Transverse colon (tissue), 4 donors: ENCODE measurements around the gene CADPS2. TPM values are rescaled to one million over a fixed set of nuclear protein-coding genes. Genes with fewer than 3 reads are reported as not detected.

Experiments used
- DNase-seq: peaks from one replicate; pipeline ENCODE4 v3.0.0-alpha.2; 2019
- H3K27ac ChIP-seq, 4 donors: fragments of 200-600 bp; sonication (generic); 2 replicates each; pipeline ENCODE4 v1.5.1; 2016 to 2018; ENCODE audit warnings: inconsistent platforms in 4 of 4
- H3K27me3 ChIP-seq: fragments of 200-600 bp; sonication (generic); 2 replicates; pipeline ENCODE4 v1.5.1; 2017; ENCODE audit warnings: inconsistent platforms
- H3K36me3 ChIP-seq, 4 donors: fragments of 200-600 bp; sonication (generic); 2 replicates each; pipeline ENCODE4 v1.5.1; 2017 to 2019; ENCODE audit warnings: inconsistent platforms in 4 of 4
- H3K4me1 ChIP-seq, 4 donors: fragments of 200-600 bp; sonication (generic); 2 replicates each; pipeline ENCODE4 v1.5.1; 2017 to 2020; ENCODE audit warnings: inconsistent platforms in 4 of 4
- H3K4me3 ChIP-seq, 4 donors: fragments of 200-600 bp; sonication (generic); 1 replicate in 1 of 4; 2 replicates in 3 of 4; pipeline versions ENCODE4 v1.5.1 to v1.6.1; 2017 to 2019; ENCODE audit warnings: inconsistent platforms in 4 of 4
- H3K9me3 ChIP-seq, 2 donors: fragments of 200-600 bp; sonication (generic); 2 replicates each; pipeline ENCODE4 v1.5.1; 2017 to 2019; ENCODE audit warnings: inconsistent platforms in 2 of 2
- EP300 ChIP-seq: sonication (generic); formaldehyde crosslinking; IDR thresholded peaks from one replicate; pipeline ENCODE4 v1.6.1; 2017; ENCODE audit warnings: antibody characterized with exemption, low read depth
- POLR2A ChIP-seq: fragments of 450-650 bp; IDR thresholded peaks from one replicate; pipeline ENCODE4 v1.6.1; 2016; ENCODE audit warnings: antibody characterized with exemption, mild to moderate bottlenecking, moderate library complexity
- POLR2AphosphoS5 ChIP-seq, 3 donors: sonication (generic); formaldehyde crosslinking; IDR thresholded peaks; one replicate each; pipeline ENCODE4 v1.6.1; 2016; ENCODE audit warnings: antibody characterized with exemption in 3 of 3
- WGBS, 2 donors: methylation state at CpG; one replicate each; pipeline ENCODE4 v1.1.5; 2018; ENCODE audit warnings: low coverage in 1 of 2; 5-methylcytosine and 5-hydroxymethylcytosine counted together
- in situ Hi-C, 4 donors: fragments of 200-750 bp; cut with MboI; loops; one replicate each; pipeline versions ENCODE4 v1.15.0 to v1.15.1; 2017; ENCODE audit warnings: low sequenced_read_pairs in 3 of 4, low pct_ligation_motif_present in 1 of 4, low pct_unique_long_range_greater_than_20kb in 1 of 4
- intact Hi-C: fragments of 100-400 bp; cut with DNase I; formaldehyde crosslinking; loops from one replicate; pipeline ENCODE4 v1.15.1; 2023; ENCODE audit warnings: low total_unique reads
- total RNA-seq, 4 donors: library from RNA; depleted of rRNA; stranded (reverse); fragments of >200 nt; gene quantifications; one replicate each; pipeline ENCODE4 v1.1.0, GENCODE V29; 2016
- TF ChIP-seq, protein P1 (sequence below), 5 experiments: fragments of 200-600 bp in 3 of 5; fragments of 450-650 bp in 2 of 5; sonication (generic) in 3 of 5; IDR thresholded peaks; 1 replicate in 2 of 5; 2 replicates in 3 of 5; pipeline ENCODE4 v1.5.1; 2016 to 2017; ENCODE audit warnings: antibody characterized with exemption in 5 of 5, inconsistent platforms in 3 of 5, mild to moderate bottlenecking in 2 of 5, moderate library complexity in 1 of 5

The CADPS2 gene
- total RNA-seq, 4 donors from 2014 or later: 9.0 to 15.2 (median 12.6) TPM

- WGBS, 2 donors: 22% methylated on average over 12 of the region's 12 CpGs; no CpG with 5 or more reads in 1 of the 2 donors
- peaks cover 100% of the 10 kb centered on the region for H3K27me3 ChIP-seq
- intact Hi-C loops: no loop called here
- H3K4me3 ChIP-seq: no peak overlapping the region
- H3K36me3 ChIP-seq: no peaks in the 10 kb centered on the region
- no peak for DNase-seq
- H3K27ac ChIP-seq: no peak overlapping the region
- H3K4me1 ChIP-seq: peaks cover 7 to 30% (median 16%) of the 10 kb centered on the region in 4 donors
- TF ChIP-seq POLR2A: no peak
- TF ChIP-seq EP300: no peak
- TF ChIP-seq POLR2AphosphoS5 (IDR thresholded peaks at IDR 0.05): no peak
- TF ChIP-seq, protein P1, sequence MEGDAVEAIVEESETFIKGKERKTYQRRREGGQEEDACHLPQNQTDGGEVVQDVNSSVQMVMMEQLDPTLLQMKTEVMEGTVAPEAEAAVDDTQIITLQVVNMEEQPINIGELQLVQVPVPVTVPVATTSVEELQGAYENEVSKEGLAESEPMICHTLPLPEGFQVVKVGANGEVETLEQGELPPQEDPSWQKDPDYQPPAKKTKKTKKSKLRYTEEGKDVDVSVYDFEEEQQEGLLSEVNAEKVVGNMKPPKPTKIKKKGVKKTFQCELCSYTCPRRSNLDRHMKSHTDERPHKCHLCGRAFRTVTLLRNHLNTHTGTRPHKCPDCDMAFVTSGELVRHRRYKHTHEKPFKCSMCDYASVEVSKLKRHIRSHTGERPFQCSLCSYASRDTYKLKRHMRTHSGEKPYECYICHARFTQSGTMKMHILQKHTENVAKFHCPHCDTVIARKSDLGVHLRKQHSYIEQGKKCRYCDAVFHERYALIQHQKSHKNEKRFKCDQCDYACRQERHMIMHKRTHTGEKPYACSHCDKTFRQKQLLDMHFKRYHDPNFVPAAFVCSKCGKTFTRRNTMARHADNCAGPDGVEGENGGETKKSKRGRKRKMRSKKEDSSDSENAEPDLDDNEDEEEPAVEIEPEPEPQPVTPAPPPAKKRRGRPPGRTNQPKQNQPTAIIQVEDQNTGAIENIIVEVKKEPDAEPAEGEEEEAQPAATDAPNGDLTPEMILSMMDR (IDR thresholded peaks at IDR 0.05): no peak
- H3K9me3 ChIP-seq: no peaks in the 10 kb centered on the region
- in situ Hi-C loops: no loop called here
Observed at GRCh38 chr7:122311050-122311700, 575.1 kb downstream of the CADPS2 start.

GRCh38 chr7:122310119-122311021 lies 575.9 kb downstream of the CADPS2 start:
- no peak for TF ChIP-seq POLR2AphosphoS5 (IDR thresholded peaks at IDR 0.05)
- no peak for TF ChIP-seq POLR2A
- TF ChIP-seq, protein P1 (IDR thresholded peaks at IDR 0.05): no peak
- no peak for TF ChIP-seq EP300
- Histone ChIP-seq H3K27me3 (peaks cover 100% of the 10 kb centered on the region), H3K36me3 (no peaks in the 10 kb centered on the region), H3K4me1 (peaks cover 15 to 36% (median 22%) of the 10 kb centered on the region in 4 donors), H3K27ac (no peak overlapping the region), H3K9me3 (no peaks in the 10 kb centered on the region), H3K4me3 (peak overlapping the region; percentile 4 to 48 (median 21))
- in situ Hi-C loops: no loop called here
- 5 to 10% methylated on average over 4 to 56 of the region's 61 CpGs for WGBS, 2 donors
- intact Hi-C loops: no loop called here
- DNase-seq: no peak

DNA sequence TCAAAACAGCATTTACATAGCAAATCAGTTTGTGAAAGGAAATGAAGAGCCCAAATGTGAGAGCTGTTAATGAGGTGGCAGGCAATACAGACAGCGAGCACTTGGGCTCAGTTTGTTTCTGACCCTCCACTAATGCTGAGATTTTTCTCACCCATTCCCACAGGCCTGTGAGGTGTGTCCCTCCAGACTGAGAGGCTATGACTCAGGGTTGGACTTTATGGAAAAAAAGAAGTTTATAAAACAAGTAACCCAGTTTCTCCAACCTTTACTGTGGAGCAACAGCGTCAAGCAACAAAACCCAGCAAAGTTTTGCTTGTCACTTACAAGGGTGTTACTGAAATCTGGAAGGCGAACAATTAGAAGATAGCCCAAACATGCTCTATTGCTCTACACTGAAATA lies 576.8 kb downstream of the CADPS2 start:
- 29 to 40% methylated on average over 1 to 3 of the region's 3 CpGs for WGBS, 2 donors
- Histone ChIP-seq H3K36me3 (no peaks in the 10 kb centered on the region), H3K27ac (no peak overlapping the region), H3K4me3 (no peak overlapping the region), H3K9me3 (no peaks in the 10 kb centered on the region), H3K27me3 (peaks cover 100% of the 10 kb centered on the region), H3K4me1 (peaks cover 19 to 46% (median 29%) of the 10 kb centered on the region in 4 donors)
- TF ChIP-seq POLR2AphosphoS5 (IDR thresholded peaks at IDR 0.05) (no peak), EP300 (no peak), POLR2A (no peak)
- TF ChIP-seq, protein P1 (IDR thresholded peaks at IDR 0.05): no peak
- in situ Hi-C loops (no loop called here), intact Hi-C loops (no loop called here)
- no peak for DNase-seq

DNA sequence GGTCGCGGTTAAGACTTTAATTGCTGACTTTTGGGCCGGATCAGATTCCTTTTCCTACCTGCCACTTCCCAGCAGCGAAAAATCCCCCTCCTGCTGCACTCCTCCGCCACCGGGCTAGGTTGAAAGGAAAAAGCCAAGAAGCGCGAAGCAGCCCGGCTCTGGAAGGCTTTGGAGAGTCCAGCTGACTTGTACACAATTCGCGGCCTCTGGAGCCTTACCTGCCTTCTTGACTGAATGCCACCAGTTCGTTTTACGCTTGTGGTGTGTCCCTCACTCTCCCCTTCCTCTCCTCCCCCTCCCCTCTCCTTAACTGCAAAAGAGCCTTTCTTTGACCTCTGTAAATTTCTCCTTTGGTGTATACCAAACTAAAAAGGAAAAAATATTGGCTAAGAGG lies 579.0 kb downstream of the CADPS2 start:
- no peak for DNase-seq
- Histone ChIP-seq H3K36me3 (no peaks in the 10 kb centered on the region), H3K4me3 (no peak overlapping the region), H3K27me3 (peaks cover 100% of the 10 kb centered on the region), H3K9me3 (no peaks in the 10 kb centered on the region), H3K4me1 (peaks cover 21 to 56% (median 35%) of the 10 kb centered on the region in 4 donors), H3K27ac (no peak overlapping the region)
- 21% methylated on average over 4 to 13 of the region's 13 CpGs for WGBS, 2 donors
- in situ Hi-C loops (no loop called here), intact Hi-C loops (no loop called here)
- no peak for TF ChIP-seq POLR2A
- TF ChIP-seq, protein P1 (IDR thresholded peaks at IDR 0.05): no peak
- TF ChIP-seq POLR2AphosphoS5 (IDR thresholded peaks at IDR 0.05): no peak
- TF ChIP-seq EP300: no peak
